H1 (cell line): ENCODE measurements around the gene NKAIN2. TPM values are rescaled to one million over a fixed set of nuclear protein-coding genes. Genes with fewer than 3 reads are reported as not detected.

Experiments
- CTCF ChIA-PET: fragments of 300-600 bp; sonication (Branson Sonifier 250); formaldehyde crosslinking; loops from one replicate; lab custom pipeline; 2021; ENCODE audit not compliant: partially characterized antibody; lab: Charles Lee
- POLR2A ChIA-PET: fragments of 300-600 bp; sonication (Branson Sonifier 250); formaldehyde crosslinking; loops from one replicate; lab custom pipeline; 2021; ENCODE audit warnings: inconsistent platforms; ENCODE audit not compliant: partially characterized antibody; lab: Charles Lee
- DNase-seq, 2 experiments: peaks; one replicate each; pipeline versions ENCODE4 v3.0.0 to v3.0.0-alpha.2; 2010 to 2022; ENCODE audit warnings: low spot score in 2 of 2, low read depth in 1 of 2, mixed read lengths in 1 of 2
- FAIRE-seq: peaks from 2 replicates; lab custom pipeline; 2011; peaks lifted over from hg19 to GRCh38; lab: Jason Lieb, UNC
- H2AFZ ChIP-seq: 2 replicates; pipeline ENCODE4 v1.8.1; 2012; ENCODE audit warnings: low read length, inconsistent platforms
- H2AK5ac ChIP-seq: 2 replicates; pipeline ENCODE4 v1.6.1; 2013; ENCODE audit warnings: low read depth, low read length
- H2BK120ac ChIP-seq: replicated peaks from 2 replicates; pipeline ENCODE3; 2013; ENCODE audit warnings: low read depth, low read length, inconsistent platforms
- H2BK12ac ChIP-seq: 2 replicates; pipeline ENCODE4 v1.6.1; 2013; ENCODE audit warnings: low read depth, low read length
- H2BK15ac ChIP-seq: 2 replicates; pipeline ENCODE4 v1.6.1; 2013; ENCODE audit warnings: low read length
- H2BK20ac ChIP-seq: 2 replicates; pipeline ENCODE4 v1.6.1; 2013; ENCODE audit warnings: low read length
- H2BK5ac ChIP-seq: 2 replicates; pipeline ENCODE4 v1.6.1; 2013; ENCODE audit warnings: low read depth, low read length
- H3K14ac ChIP-seq: 2 replicates; pipeline ENCODE4 v1.6.1; 2013; ENCODE audit warnings: inconsistent platforms; ENCODE audit not compliant: insufficient read length
- H3K18ac ChIP-seq: 2 replicates; pipeline ENCODE4 v1.6.1; 2013; ENCODE audit warnings: low read length; ENCODE audit errors: extremely low read depth
- H3K23ac ChIP-seq: 2 replicates; pipeline ENCODE4 v1.6.1; 2013; ENCODE audit warnings: inconsistent platforms; ENCODE audit not compliant: insufficient read length
- H3K23me2 ChIP-seq: 2 replicates; pipeline ENCODE4 v1.6.1; 2013; ENCODE audit warnings: low read depth, low read length
- H3K27ac ChIP-seq: 2 replicates; pipeline ENCODE4 v1.6.1; 2011; ENCODE audit warnings: low read depth, low read length, inconsistent platforms
- H3K27me3 ChIP-seq, 4 experiments: replicated peaks in 1 of 4; 1 replicate in 1 of 4; 2 replicates in 3 of 4; pipeline versions ENCODE4 v1.6.1 to v1.8.1; 2011 to 2013; ENCODE audit warnings: low read length in 3 of 4, mild to moderate bottlenecking in 3 of 4, inconsistent platforms in 2 of 4, mixed read lengths in 2 of 4, moderate library complexity in 1 of 4; ENCODE audit not compliant: control insufficient read depth in 3 of 4, insufficient read depth in 3 of 4; ENCODE audit errors: extremely low read depth in 1 of 4
- H3K36me3 ChIP-seq, 4 experiments: 2 replicates each; pipeline versions ENCODE4 v1.6.1 to v1.8.1; 2011 to 2013; ENCODE audit warnings: mild to moderate bottlenecking in 4 of 4, low read length in 3 of 4, moderate library complexity in 2 of 4, control low read depth in 1 of 4, inconsistent platforms in 1 of 4; ENCODE audit not compliant: insufficient read depth in 4 of 4, control insufficient read depth in 2 of 4
- H3K4ac ChIP-seq: replicated peaks from 2 replicates; pipeline ENCODE3; 2013; ENCODE audit warnings: low read length, low read depth, mixed read lengths, inconsistent platforms; ENCODE audit not compliant: insufficient read length
- H3K4me1 ChIP-seq, 4 experiments: replicated peaks in 1 of 4; 1 replicate in 1 of 4; 2 replicates in 3 of 4; pipeline versions ENCODE4 v1.6.1 to v1.8.1; 2011 to 2013; ENCODE audit warnings: low read length in 3 of 4, inconsistent platforms in 2 of 4, mixed read lengths in 1 of 4; ENCODE audit not compliant: insufficient read depth in 4 of 4, control insufficient read depth in 3 of 4
- H3K4me2 ChIP-seq, 2 experiments: 2 replicates each; pipeline versions ENCODE4 v1.6.1 to v1.8.1; 2011 to 2013; ENCODE audit warnings: low read depth in 2 of 2, low read length in 2 of 2, control low read depth in 1 of 2, inconsistent platforms in 1 of 2, mild to moderate bottlenecking in 1 of 2; ENCODE audit not compliant: insufficient read depth in 1 of 2
- H3K4me3 ChIP-seq, 4 experiments: fragments of 200-600, 300-600 bp in 1 of 4; sonication (generic), shearing (Covaris generic), sonication (Bioruptor Twin) in 1 of 4; 2 replicates each; pipeline versions ENCODE4 v1.5.1 to v1.8.1; 2011 to 2016; ENCODE audit warnings: low read length in 4 of 4, low read depth in 3 of 4, control low read depth in 2 of 4, inconsistent platforms in 2 of 4, mild to moderate bottlenecking in 2 of 4, mixed read lengths in 1 of 4, moderate library complexity in 1 of 4; ENCODE audit not compliant: insufficient read depth in 2 of 4; ENCODE audit errors: extremely low read depth in 1 of 4
- H3K56ac ChIP-seq: replicated peaks from 2 replicates; pipeline ENCODE3; 2013; ENCODE audit warnings: low read depth, mild to moderate bottlenecking, mixed read lengths, low read length, inconsistent platforms; ENCODE audit not compliant: insufficient read length
- H3K79me1 ChIP-seq: 2 replicates; pipeline ENCODE4 v1.6.1; 2013; ENCODE audit warnings: low read depth, low read length, control low read depth
- H3K79me2 ChIP-seq, 2 experiments: 2 replicates each; pipeline versions ENCODE4 v1.6.1 to v1.8.1; 2012 to 2013; ENCODE audit warnings: low read length in 2 of 2, mild to moderate bottlenecking in 2 of 2, inconsistent platforms in 1 of 2; ENCODE audit not compliant: insufficient read depth in 2 of 2, control insufficient read depth in 1 of 2
- H3K9ac ChIP-seq, 4 experiments: replicated peaks in 1 of 4; 1 replicate in 1 of 4; 2 replicates in 3 of 4; pipeline versions ENCODE4 v1.6.1 to v1.8.1; 2011 to 2013; ENCODE audit warnings: low read depth in 3 of 4, low read length in 3 of 4, control low read depth in 2 of 4, mild to moderate bottlenecking in 2 of 4, moderate library complexity in 2 of 4, inconsistent platforms in 1 of 4; ENCODE audit errors: extremely low read depth in 1 of 4
- H3K9me3 ChIP-seq, 2 experiments: 2 replicates each; pipeline versions ENCODE4 v1.6.1 to v1.8.1; 2012 to 2013; ENCODE audit warnings: mild to moderate bottlenecking in 2 of 2, moderate library complexity in 2 of 2, control low read depth in 1 of 2, inconsistent platforms in 1 of 2, low read depth in 1 of 2, low read length in 1 of 2, mixed read lengths in 1 of 2; ENCODE audit not compliant: insufficient read depth in 2 of 2
- H4K20me1 ChIP-seq, 2 experiments: replicated peaks in 1 of 2; 2 replicates each; pipeline versions ENCODE3 to v1.8.1; 2011 to 2013; ENCODE audit warnings: inconsistent platforms in 2 of 2, low read length in 2 of 2, mild to moderate bottlenecking in 1 of 2; ENCODE audit not compliant: insufficient read depth in 2 of 2, control insufficient read depth in 1 of 2
- H4K5ac ChIP-seq: 2 replicates; pipeline ENCODE4 v1.6.1; 2013; ENCODE audit warnings: low read length, low read depth, mixed read lengths, inconsistent platforms; ENCODE audit not compliant: insufficient read length
- H4K8ac ChIP-seq: 2 replicates; pipeline ENCODE4 v1.8.0; 2013; ENCODE audit warnings: mild to moderate bottlenecking, moderate library complexity, low read length, inconsistent platforms; ENCODE audit not compliant: insufficient read depth; ENCODE audit errors: extremely low read depth
- H4K91ac ChIP-seq: replicated peaks from 2 replicates; pipeline ENCODE3; 2013; ENCODE audit warnings: low read length, mixed read lengths, inconsistent platforms; ENCODE audit not compliant: insufficient read length
- ASH2L ChIP-seq: fragments of 200-600, 300-600 bp; sonication (generic); IDR thresholded peaks from one replicate; pipeline ENCODE4 v1.7.1; 2017; ENCODE audit warnings: low read length
- BCL11A ChIP-seq, 2 experiments: IDR thresholded peaks; one replicate each; pipeline ENCODE4 v1.6.1; 2011; ENCODE audit warnings: low read depth in 2 of 2, low read length in 2 of 2, mild to moderate bottlenecking in 2 of 2
- CHD1 ChIP-seq: IDR thresholded peaks from 2 replicates; pipeline ENCODE4 v1.6.1; 2012; ENCODE audit warnings: low read depth, low read length, improper control_type of control experiment
- PHF8 ChIP-seq: fragments of 200-600 bp; sonication (generic); conservative IDR thresholded peaks from 2 replicates; pipeline ENCODE4 v1.7.1; 2012; ENCODE audit warnings: low read depth, mild to moderate bottlenecking, inconsistent platforms, low read length, moderate library complexity
- TEAD4 ChIP-seq: IDR thresholded peaks from 2 replicates; pipeline ENCODE4 v1.6.1; 2012; ENCODE audit warnings: low read depth, low read length, inconsistent platforms, mixed read lengths
- ZNF274 ChIP-seq: IDR thresholded peaks from 2 replicates; pipeline ENCODE4 v1.7.0; 2012; ENCODE audit warnings: low read length, borderline replicate concordance; ENCODE audit errors: extremely low read depth
- WGBS, 2 experiments: shearing (Covaris generic) in 1 of 2; methylation state at CpG; one replicate each; pipeline versions ENCODE4 v1.1.6 to v1.1.7; 2013 to 2015; ENCODE audit warnings: low lambda C conversion rate in 2 of 2, mixed read lengths in 2 of 2, inconsistent platforms in 1 of 2, low coverage in 1 of 2, missing lambda C conversion rate in 1 of 2; ENCODE audit not compliant: insufficient replicate concordance in 2 of 2, insufficient coverage in 1 of 2, insufficient read length in 1 of 2; ENCODE audit errors: extremely low coverage in 1 of 2, missing lambda C conversion rate in 1 of 2; 5-methylcytosine and 5-hydroxymethylcytosine counted together
- polyA plus RNA-seq, 7 experiments: library from polyadenylated mRNA; depleted of rRNA in 3 of 7; stranded (reverse) in 5 of 7; unstranded in 2 of 7; fragments of >200 nt in 5 of 7; fragments of 200-250 nt in 2 of 7; gene quantifications; 1 replicate in 5 of 7; 2 replicates in 1 of 7; 4 replicates in 1 of 7; pipeline versions ENCODE4 v1.2.1 to v1.2.3, GENCODE V29; 2011 to 2013; ENCODE audit warnings: missing spikeins in 2 of 7, mixed read lengths in 2 of 7
- total RNA-seq: library from RNA; stranded (reverse); fragmentation: NEBNext Ultra II Directional; extraction: Animal tissue kit (Norgen Biotek cat#: 25700); gene quantifications from 2 replicates; pipeline ENCODE4 v1.2.1, GENCODE V29; 2021

The NKAIN2 gene
- total and polyA plus RNA-seq, 2 of the 8 experiments (the other 6 are each of a cell fraction or from before 2014, with no cell fraction given): 0.20 to 0.34 TPM

DNA sequence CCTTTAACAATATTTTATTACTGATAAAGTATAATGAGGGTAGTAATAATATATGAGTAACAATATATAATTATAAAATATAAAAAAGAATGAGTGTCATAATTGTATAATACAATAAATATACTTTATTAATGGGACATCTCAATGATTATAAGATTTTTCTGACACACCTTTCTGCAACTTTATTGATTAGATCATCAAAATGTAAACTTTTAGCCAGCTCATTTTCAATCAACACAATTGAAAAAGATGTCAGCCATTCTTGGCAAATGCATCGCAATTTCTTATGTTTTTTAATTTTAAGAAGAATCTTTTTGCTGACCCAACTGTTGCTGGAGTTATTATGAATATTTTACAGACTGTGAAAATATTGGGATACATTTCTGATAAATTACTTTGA, 1026.2 kb downstream of the NKAIN2 start:
- Histone ChIP-seq H3K4me2 (no peak overlapping the region), H2BK15ac (no peak overlapping the region), H3K18ac (no peak overlapping the region), H4K20me1 (no peaks in the 10 kb centered on the region), H3K9ac (no peak overlapping the region), H3K4me3 (no peak overlapping the region), H3K27ac (no peak overlapping the region), H2BK5ac (no peak overlapping the region), H3K4ac (no peak overlapping the region), H3K23me2 (no peaks in the 10 kb centered on the region), H3K79me2 (no peaks in the 10 kb centered on the region), H4K8ac (no peak overlapping the region), H2BK12ac (no peak overlapping the region), H3K14ac (no peak overlapping the region), H3K56ac (no peak overlapping the region), H2AK5ac (no peak overlapping the region), H2BK20ac (no peak overlapping the region), H4K5ac (no peak overlapping the region), H3K9me3 (no peaks in the 10 kb centered on the region), H3K27me3 (no peaks in the 10 kb centered on the region), H3K36me3 (no peaks in the 10 kb centered on the region), H3K79me1 (no peaks in the 10 kb centered on the region), H4K91ac (no peak overlapping the region), H2AFZ (no peak overlapping the region), H3K23ac (no peak overlapping the region), H3K4me1 (no peaks in the 10 kb centered on the region), H2BK120ac (no peak overlapping the region)
- DNase-seq: no peak
- 96% methylated on average over 1 of the region's 1 CpG; no CpG with 5 or more reads in 1 of the 2 experiments for WGBS, 2 experiments
- no peak for FAIRE-seq
- POLR2A ChIA-PET: no interaction called here
- CTCF ChIA-PET: no interaction called here
- TF ChIP-seq BCL11A (IDR thresholded peaks at IDR 0.05; ENCODE audit: low read depth in 2 of 2, low read length in 2 of 2) (no peak), PHF8 (no peak), TEAD4 (no peak), ASH2L (no peak), ZNF274 (no peak), CHD1 (no peak)
